Endothelial cell of umbilical vein (primary cell): ENCODE data around the gene GRIN2D.
A peak's percentile ranks its signal among the peaks of the same experiment; 100 is the strongest.

ENCODE experiments used
- EZH2 ChIP-seq: IDR thresholded peaks from 2 replicates; pipeline ENCODE4 v1.6.1; 2012; ENCODE audit warnings: borderline replicate concordance, low read depth, mild to moderate bottlenecking, moderate library complexity, low read length, inconsistent platforms; ENCODE audit not compliant: severe bottlenecking
- FOS ChIP-seq: IDR thresholded peaks from 2 replicates; pipeline ENCODE4 v1.6.1; 2011; ENCODE audit warnings: mild to moderate bottlenecking, low read length, moderate library complexity, borderline replicate concordance; ENCODE audit not compliant: insufficient read depth
- JUN ChIP-seq: IDR thresholded peaks from 2 replicates; pipeline ENCODE4 v1.6.1; 2011; ENCODE audit warnings: borderline replicate concordance, low read depth; ENCODE audit not compliant: insufficient read length, insufficient read depth
- MYC ChIP-seq: IDR thresholded peaks from one replicate; pipeline ENCODE4 v1.6.1; 2011; ENCODE audit warnings: mild to moderate bottlenecking, low read depth, low read length
- POLR2A ChIP-seq: IDR thresholded peaks from 2 replicates; pipeline ENCODE4 v1.6.1; 2012; ENCODE audit warnings: low read depth, mild to moderate bottlenecking, control low read depth, low read length
- POLR2AphosphoS5 ChIP-seq: IDR thresholded peaks from 2 replicates; pipeline ENCODE4 v1.6.1; 2012; ENCODE audit warnings: low read depth, mild to moderate bottlenecking, control low read depth, low read length, moderate library complexity; ENCODE audit not compliant: insufficient read depth
- TF ChIP-seq, protein P1 (sequence below): IDR thresholded peaks from 2 replicates; pipeline ENCODE4 v1.6.1; 2011; ENCODE audit not compliant: insufficient read depth, insufficient read length
- TF ChIP-seq, protein P2 (sequence below), 2 donors: IDR thresholded peaks; 1 replicate in 1 of 2; 2 replicates in 1 of 2; pipeline ENCODE4 v1.5.1; 2011; ENCODE audit warnings: low read length in 2 of 2, mild to moderate bottlenecking in 2 of 2, moderate library complexity in 2 of 2, control low read depth in 1 of 2, inconsistent platforms in 1 of 2, low read depth in 1 of 2; ENCODE audit not compliant: insufficient read depth in 1 of 2; ENCODE audit errors: extremely low read depth in 1 of 2

- TF ChIP-seq POLR2A (no peak), JUN (no peak), EZH2 (peak; percentile 88), POLR2AphosphoS5 (no peak), MYC (no peak), FOS (no peak)
- TF ChIP-seq, protein P1, sequence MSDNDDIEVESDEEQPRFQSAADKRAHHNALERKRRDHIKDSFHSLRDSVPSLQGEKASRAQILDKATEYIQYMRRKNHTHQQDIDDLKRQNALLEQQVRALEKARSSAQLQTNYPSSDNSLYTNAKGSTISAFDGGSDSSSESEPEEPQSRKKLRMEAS: no peak
- TF ChIP-seq, protein P2, sequence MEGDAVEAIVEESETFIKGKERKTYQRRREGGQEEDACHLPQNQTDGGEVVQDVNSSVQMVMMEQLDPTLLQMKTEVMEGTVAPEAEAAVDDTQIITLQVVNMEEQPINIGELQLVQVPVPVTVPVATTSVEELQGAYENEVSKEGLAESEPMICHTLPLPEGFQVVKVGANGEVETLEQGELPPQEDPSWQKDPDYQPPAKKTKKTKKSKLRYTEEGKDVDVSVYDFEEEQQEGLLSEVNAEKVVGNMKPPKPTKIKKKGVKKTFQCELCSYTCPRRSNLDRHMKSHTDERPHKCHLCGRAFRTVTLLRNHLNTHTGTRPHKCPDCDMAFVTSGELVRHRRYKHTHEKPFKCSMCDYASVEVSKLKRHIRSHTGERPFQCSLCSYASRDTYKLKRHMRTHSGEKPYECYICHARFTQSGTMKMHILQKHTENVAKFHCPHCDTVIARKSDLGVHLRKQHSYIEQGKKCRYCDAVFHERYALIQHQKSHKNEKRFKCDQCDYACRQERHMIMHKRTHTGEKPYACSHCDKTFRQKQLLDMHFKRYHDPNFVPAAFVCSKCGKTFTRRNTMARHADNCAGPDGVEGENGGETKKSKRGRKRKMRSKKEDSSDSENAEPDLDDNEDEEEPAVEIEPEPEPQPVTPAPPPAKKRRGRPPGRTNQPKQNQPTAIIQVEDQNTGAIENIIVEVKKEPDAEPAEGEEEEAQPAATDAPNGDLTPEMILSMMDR (IDR thresholded peaks at IDR 0.05; ENCODE audit: extremely low read depth in 1 of 2, insufficient read depth in 1 of 2, low read depth in 1 of 2, low read length in 2 of 2): no peak
Observed at GRCh38 chr19:48442116-48443035, 48.9 kb downstream of the GRIN2D start.
